Ishikawa (cell line): ENCODE data around the gene PCNT.

Experiments
- CEBPB ChIP-seq: IDR thresholded peaks from 2 replicates; pipeline ENCODE4 v1.6.1; 2012
- EP300 ChIP-seq: IDR thresholded peaks from 2 replicates; pipeline ENCODE4 v1.6.1; 2012; ENCODE audit warnings: borderline replicate concordance
- FOXM1 ChIP-seq: IDR thresholded peaks from 2 replicates; pipeline ENCODE4 v1.6.1; 2012; ENCODE audit warnings: low read depth, borderline replicate concordance
- MAX ChIP-seq: IDR thresholded peaks from 2 replicates; pipeline ENCODE4 v1.6.1; 2012
- RAD21 ChIP-seq: IDR thresholded peaks from 2 replicates; pipeline ENCODE4 v1.6.1; 2012; ENCODE audit warnings: low read depth
- REST ChIP-seq: IDR thresholded peaks from 2 replicates; pipeline ENCODE4 v1.6.1; 2012; ENCODE audit warnings: low read depth, mild to moderate bottlenecking
- TCF12 ChIP-seq: IDR thresholded peaks from 2 replicates; pipeline ENCODE4 v1.6.1; 2012; ENCODE audit warnings: low read depth
- TEAD4 ChIP-seq: IDR thresholded peaks from 2 replicates; pipeline ENCODE4 v1.6.1; 2012

- TF ChIP-seq CEBPB (no peak), TCF12 (no peak), RAD21 (no peak), MAX (no peak), FOXM1 (no peak), REST (no peak), TEAD4 (no peak), EP300 (no peak)
Observed at GRCh38 chr21:46323227-46323709, 688 bp upstream of the PCNT start.
